ENCODE results near the gene CYP46A1.

Gene CYP46A1

GRCh38 chr14:99689266-99690236 is 5.5 kb downstream of the CYP46A1 start:
- no peak for TF ChIP-seq CTCF (IDR thresholded peaks at IDR 0.05; ENCODE audit: unreplicated experiment in 3 of 3)
- no peak overlapping the region for H3K4me3 Mint-ChIP-seq
- H3K36me3 Mint-ChIP-seq (ENCODE audit: low read depth), result no peaks in the 10 kb centered on the region
- no peak overlapping the region for H3K27ac Mint-ChIP-seq
- H3K9me3 Mint-ChIP-seq, result no peaks in the 10 kb centered on the region
- H3K4me1 Mint-ChIP-seq, result peaks cover 12% of the 10 kb centered on the region
- peaks cover 45% of the 10 kb centered on the region for H3K27me3 Mint-ChIP-seq (ENCODE audit: low read depth)

- no peaks in the 10 kb centered on the region for H3K36me3 Mint-ChIP-seq (ENCODE audit: low read depth)
- peaks cover 5% of the 10 kb centered on the region for H3K4me1 Mint-ChIP-seq
- H3K27me3 Mint-ChIP-seq (ENCODE audit: low read depth), result peaks cover 37% of the 10 kb centered on the region
- no peak for TF ChIP-seq CTCF (IDR thresholded peaks at IDR 0.05; ENCODE audit: unreplicated experiment in 3 of 3)
- H3K9me3 Mint-ChIP-seq, result peaks cover 5% of the 10 kb centered on the region
- no peak overlapping the region for H3K27ac Mint-ChIP-seq
- H3K4me3 Mint-ChIP-seq, result no peak overlapping the region
Observed at GRCh38 chr14:99690636-99691035, 6.5 kb downstream of the CYP46A1 start.

DNA sequence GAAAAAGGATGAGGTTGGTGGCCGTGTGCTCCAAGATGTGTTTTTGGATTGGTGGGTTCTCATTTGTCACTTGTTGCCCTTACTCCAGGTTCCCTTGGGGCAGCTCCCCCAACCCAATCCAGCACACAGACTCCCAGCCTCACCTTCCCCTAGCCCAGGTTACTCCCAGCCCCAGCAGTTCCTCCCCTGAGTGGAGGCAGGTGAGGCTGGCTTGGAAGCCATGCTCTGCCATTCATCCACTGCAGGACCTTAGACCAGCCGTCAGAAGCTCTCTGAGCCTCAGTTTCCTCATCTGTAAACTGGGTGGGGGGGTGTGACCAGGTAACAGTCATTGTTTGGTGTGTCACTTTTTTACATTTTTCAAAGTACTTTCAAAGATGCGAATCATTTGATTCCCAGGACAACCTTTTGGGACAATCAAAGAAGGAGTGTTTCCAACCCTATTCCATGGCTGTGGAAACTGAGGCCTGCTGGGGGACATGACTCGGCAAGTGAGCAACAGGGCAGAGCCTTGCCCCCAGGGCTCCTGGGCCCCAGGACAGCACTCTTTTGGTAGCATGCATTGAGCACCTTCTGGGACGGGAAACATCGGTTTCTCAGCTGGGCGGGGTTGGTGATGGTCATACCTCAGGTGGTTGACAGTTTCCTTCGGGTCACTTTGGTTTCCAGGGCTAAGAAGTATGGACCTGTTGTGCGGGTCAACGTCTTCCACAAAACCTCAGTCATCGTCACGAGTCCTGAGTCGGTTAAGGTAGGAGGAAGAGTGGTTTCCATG is 7.2 kb downstream of the CYP46A1 start:
- Mint-ChIP-seq H3K9me3 (peaks cover 5% of the 10 kb centered on the region), H3K4me1 (no peaks in the 10 kb centered on the region), H3K4me3 (no peak overlapping the region), H3K27me3 (ENCODE audit: low read depth) (peaks cover 30% of the 10 kb centered on the region), H3K27ac (no peak overlapping the region), H3K36me3 (ENCODE audit: low read depth) (no peaks in the 10 kb centered on the region)
- no peak for TF ChIP-seq CTCF (IDR thresholded peaks at IDR 0.05; ENCODE audit: unreplicated experiment in 3 of 3)

GRCh38 chr14:99693918-99694317 is 9.8 kb downstream of the CYP46A1 start:
- no peak overlapping the region for H3K27ac Mint-ChIP-seq
- TF ChIP-seq CTCF (IDR thresholded peaks at IDR 0.05; ENCODE audit: unreplicated experiment in 3 of 3), result no peak
- no peaks in the 10 kb centered on the region for H3K36me3 Mint-ChIP-seq (ENCODE audit: low read depth)
- H3K9me3 Mint-ChIP-seq, result peaks cover 10% of the 10 kb centered on the region
- H3K4me3 Mint-ChIP-seq, result no peak overlapping the region
- H3K27me3 Mint-ChIP-seq (ENCODE audit: low read depth), result peaks cover 10% of the 10 kb centered on the region
- H3K4me1 Mint-ChIP-seq, result no peaks in the 10 kb centered on the region

DNA sequence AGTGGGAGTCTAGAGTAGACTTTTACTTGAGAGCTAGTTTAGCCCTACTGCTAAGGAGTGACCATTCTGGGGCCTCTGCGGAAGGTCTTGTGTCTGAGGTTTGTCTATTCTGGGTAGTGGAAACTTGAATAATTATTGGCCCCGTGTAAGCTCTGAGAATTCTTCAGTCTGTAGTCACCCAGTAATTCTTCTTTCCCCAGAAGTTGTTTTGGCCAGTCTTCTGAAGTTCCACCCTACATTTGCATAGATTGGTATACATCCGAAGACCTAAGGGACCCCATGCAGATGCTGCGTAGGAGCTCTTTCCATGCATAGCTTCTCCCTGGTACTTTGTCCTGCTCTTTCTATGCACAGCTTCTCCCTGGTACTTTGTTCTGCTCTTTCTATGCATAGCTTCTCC is 12.8 kb downstream of the CYP46A1 start:
- H3K27ac Mint-ChIP-seq, result no peak overlapping the region
- peaks cover 10% of the 10 kb centered on the region for H3K9me3 Mint-ChIP-seq
- H3K4me1 Mint-ChIP-seq, result no peaks in the 10 kb centered on the region
- H3K4me3 Mint-ChIP-seq, result no peak overlapping the region
- TF ChIP-seq CTCF (IDR thresholded peaks at IDR 0.05; ENCODE audit: unreplicated experiment in 3 of 3), result no peak
- peaks cover 7% of the 10 kb centered on the region for H3K36me3 Mint-ChIP-seq (ENCODE audit: low read depth)
- H3K27me3 Mint-ChIP-seq (ENCODE audit: low read depth), result no peaks in the 10 kb centered on the region

All from nephron (organoid).